Measurements from ENCODE around the gene SH2B3. TPM values are rescaled to one million over a fixed set of nuclear protein-coding genes. Genes with fewer than 3 reads are reported as not detected.

Gene SH2B3
- total RNA-seq, 1 donor from 2014 or later: 231 TPM

DNA sequence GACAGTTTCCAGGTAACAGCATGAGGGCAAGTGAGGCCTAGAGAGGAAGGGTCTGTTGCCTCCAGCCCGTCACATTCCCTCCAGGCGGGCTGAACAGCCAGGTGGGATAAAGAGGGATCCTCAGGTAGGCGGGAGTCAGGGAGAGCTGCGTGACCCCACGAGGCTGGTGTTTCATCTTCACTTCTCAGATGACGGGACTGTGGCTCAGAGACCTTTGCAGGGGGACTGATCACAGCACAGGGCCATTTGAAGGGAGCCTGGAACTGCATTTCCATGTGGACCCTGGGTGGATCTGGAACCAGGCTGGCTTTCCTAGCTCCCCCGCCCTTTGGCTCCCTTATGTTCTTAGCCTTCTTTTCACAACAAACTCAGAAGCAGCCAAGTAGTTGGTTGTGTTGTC lies 37.4 kb downstream of the SH2B3 start:
- no peak for DNase-seq (ENCODE audit: extremely low read depth, low read depth, low spot score)

DNA sequence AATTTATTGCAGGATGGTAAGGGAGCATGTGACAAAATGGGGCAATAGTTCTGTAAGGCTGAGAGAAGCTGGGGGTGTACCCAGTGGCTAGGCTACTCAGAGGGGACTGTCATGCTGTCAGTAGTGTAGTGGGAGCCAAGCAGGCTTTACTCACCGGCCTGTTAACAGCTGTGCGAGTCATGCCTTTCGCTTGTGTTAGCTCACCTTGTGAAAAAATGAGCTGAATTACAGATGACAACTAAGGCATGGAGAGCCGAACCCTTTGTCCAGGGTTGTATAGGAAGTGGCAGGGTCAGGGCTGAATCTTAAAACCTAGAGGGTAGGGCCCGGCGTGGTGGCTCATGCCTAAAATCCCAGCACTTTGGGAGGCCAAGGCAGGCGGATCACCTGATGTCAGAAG lies 37.9 kb downstream of the SH2B3 start:
- DNase-seq (ENCODE audit: extremely low read depth, low read depth, low spot score): no peak

DNA sequence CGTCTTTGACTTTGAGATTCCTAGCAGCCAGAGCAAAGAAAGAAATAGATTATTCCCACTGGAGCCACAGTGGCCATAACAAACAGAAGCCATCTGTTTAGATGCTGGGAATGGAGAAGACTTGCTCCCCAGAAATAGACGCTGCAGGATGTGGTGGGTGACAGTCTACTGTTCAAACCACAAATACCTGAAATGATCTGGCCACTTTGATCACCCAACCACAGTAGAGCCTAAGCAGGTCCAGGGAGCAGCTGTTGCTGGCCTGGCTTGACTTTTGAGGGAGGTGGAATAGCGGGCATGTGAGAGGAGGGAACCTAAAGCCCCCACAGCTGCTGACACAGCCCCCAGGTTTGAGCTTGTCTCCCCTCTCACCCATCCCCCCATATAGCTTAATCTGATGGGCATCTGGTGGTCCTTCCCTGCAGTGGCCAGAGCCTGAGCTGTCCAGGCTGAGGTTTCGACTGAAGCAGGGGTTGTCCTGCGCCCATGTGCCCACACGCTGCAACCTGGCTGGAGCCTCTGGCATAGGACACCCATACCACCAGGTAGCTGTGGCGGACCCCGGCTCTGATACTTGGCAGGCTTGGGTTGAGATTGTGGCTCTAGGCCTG lies 38.7 kb downstream of the SH2B3 start:
- no peak for DNase-seq (ENCODE audit: extremely low read depth, low read depth, low spot score)

DNA sequence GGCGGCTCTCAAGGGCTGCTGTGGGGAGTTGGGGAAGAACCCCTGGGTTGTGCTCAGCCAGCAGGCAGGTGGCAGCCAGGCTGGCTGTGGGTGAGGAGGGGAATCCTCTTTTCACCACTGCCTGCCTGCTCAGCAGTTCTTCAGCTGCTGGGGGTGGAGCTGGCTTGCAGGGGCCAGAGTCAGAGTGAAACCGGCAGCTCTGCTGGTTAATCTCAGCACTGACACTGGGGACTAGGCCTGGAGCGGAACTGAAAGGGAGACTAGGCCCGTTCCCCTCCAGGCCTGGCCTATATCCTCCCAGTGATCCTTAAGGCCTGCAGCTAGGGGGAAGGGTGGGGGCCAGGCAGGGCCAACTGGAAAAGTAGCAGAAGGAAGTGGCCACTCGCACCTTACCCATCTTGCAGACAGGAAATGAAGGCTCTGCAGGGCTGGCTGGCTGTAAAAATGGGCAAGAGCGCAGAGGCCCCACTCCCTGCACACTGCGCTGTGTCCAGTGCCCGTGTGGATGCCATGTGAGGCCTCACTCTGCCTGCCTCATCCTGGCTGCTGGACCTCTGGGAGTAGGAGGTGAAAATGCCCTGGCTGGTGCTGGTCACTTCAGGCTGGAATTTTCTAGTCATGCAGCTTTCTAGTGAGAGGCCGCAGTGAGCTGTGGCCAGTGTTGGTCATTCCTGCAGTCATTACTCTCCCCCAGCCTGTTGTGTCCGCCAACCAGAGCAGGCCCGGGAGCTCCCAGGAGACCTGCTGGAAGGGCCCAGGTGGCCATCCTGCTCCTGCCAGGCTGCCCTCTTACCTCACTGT lies 39.4 kb downstream of the SH2B3 start:
- DNase-seq (ENCODE audit: extremely low read depth, low read depth, low spot score): no peak

DNA sequence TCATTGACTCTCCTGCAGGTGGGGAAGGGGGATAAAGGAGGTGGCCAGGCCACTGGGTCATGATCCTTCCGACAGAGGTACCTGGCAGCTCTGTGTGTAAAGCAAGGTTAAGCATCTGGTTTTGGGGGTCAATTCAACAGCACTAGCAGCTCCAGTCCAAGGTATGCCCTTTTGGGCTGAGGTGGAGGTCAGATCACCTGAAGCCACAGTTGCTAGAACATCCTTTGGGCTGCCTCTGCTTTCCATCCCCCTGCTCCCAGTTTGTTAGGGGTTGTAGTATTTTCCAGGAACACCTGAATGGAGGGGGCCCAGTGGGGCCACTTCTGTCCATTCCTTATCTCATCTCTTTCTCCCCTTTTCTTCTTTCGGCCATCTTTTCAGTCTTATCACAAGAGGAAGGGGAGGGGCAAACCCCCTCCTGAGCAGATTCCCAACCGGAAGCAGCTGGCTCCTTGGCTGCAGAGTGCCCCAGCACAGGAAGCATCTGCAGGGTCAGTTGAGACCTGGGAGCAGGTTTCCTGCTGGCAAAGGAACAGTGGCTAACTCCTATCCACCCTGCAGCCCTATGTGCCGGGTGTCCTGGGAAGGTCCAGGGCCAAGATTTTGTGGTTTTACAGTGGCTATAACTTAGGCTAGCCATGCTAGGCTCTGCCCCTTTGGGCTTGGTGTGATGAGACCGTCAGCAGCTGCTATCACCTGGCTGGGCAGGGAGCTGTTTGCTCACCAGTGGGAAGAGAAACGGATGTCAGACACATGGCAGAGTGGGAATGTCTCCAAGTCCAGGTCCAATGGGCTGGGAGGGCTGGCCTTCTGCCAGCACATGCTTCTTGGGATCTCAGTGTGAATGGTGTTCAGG lies 40.2 kb downstream of the SH2B3 start:
- peak; percentile 84 for DNase-seq (ENCODE audit: extremely low read depth, low read depth, low spot score)

DNA sequence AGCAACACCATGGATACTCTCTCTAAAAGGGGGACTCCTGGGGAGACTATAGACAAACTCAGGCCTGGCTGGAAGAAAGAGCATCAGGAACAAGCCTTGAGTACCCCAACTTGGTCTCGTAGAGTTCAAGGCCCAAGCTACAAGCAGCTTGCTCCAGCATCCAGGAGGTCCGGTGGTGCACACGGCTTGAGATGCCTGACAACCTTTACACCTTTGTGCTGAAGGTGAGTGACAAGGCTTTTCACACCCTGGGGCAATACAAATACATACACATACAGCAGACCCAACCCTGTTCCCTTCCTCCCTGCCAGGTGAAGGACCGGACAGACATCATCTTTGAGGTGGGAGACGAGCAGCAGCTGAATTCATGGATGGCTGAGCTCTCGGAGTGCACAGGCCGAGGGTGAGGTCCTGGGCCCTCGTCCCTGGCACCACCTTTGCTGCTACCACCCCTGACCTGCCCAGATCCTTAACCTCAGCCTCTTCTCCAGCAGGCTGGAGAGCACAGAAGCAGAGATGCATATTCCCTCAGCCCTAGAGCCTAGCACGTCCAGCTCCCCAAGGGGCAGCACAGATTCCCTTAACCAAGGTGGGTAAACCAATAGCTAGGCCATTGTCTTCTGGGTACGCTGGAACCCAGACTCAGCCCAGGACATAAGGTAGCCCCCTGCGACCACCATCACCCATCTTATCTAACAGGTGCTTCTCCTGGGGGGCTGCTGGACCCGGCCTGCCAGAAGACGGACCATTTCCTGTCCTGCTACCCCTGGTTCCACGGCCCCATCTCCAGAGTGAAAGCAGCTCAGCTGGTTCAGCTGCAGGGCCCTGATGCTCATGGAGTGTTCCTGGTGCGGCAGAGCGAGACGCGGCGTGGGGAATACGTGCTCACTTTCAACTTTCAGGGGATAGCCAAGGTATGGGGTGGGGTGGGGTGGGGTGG lies 41.2 kb downstream of the SH2B3 start:
- no peak for DNase-seq (ENCODE audit: extremely low read depth, low read depth, low spot score)

DNA sequence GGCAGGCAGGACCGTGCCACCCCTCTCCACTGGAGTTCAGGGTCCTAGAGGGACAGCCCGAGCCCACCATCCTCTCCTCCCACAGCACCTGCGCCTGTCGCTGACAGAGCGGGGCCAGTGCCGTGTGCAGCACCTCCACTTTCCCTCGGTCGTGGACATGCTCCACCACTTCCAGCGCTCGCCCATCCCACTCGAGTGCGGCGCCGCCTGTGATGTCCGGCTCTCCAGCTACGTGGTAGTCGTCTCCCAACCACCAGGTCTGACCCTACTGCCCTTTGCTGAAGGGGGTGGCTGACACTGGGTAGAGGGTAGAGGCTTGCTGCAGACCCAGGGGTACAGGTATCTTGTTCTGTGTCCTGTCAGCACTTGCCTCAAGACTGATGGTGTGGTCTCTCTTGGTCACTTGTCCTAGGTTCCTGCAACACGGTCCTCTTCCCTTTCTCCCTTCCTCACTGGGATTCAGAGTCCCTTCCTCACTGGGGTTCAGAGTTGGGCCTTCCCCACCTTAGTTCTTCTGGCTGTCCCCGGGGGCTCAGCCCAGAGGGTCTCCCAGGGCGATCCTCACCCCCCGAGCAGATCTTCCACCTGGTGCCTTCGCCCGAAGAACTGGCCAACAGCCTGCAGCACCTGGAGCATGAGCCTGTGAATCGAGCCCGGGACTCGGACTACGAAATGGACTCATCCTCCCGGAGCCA lies 42.0 kb downstream of the SH2B3 start:
- DNase-seq (ENCODE audit: extremely low read depth, low read depth, low spot score): no peak

DNA sequence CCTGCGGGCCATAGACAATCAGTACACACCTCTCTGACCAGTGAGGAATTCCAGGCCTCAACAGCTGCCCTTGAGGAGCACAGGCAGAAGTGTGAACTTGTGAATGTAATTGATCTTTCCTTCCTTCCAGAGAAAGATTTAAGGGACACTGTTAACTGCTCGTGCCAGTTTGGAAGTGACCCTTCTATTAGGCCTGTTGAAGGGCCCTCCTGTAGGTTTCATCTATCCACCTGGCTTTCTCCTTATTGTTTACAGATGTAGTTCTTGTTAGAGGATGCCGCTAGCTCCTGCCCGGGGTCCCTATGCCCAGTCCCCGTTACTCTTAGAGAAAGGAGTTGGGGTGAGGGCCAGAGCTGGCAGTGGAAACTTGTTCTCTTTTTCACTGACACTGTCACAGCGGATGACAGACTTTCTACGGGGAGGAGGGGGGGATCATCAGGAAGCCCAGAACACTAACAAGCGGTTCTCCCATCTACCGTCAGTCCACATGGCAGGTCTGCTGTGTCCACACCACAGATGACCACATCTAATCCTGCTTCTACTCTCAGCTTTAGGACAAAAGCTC lies 42.6 kb downstream of the SH2B3 start:
- DNase-seq (ENCODE audit: extremely low read depth, low read depth, low spot score): no peak

DNA sequence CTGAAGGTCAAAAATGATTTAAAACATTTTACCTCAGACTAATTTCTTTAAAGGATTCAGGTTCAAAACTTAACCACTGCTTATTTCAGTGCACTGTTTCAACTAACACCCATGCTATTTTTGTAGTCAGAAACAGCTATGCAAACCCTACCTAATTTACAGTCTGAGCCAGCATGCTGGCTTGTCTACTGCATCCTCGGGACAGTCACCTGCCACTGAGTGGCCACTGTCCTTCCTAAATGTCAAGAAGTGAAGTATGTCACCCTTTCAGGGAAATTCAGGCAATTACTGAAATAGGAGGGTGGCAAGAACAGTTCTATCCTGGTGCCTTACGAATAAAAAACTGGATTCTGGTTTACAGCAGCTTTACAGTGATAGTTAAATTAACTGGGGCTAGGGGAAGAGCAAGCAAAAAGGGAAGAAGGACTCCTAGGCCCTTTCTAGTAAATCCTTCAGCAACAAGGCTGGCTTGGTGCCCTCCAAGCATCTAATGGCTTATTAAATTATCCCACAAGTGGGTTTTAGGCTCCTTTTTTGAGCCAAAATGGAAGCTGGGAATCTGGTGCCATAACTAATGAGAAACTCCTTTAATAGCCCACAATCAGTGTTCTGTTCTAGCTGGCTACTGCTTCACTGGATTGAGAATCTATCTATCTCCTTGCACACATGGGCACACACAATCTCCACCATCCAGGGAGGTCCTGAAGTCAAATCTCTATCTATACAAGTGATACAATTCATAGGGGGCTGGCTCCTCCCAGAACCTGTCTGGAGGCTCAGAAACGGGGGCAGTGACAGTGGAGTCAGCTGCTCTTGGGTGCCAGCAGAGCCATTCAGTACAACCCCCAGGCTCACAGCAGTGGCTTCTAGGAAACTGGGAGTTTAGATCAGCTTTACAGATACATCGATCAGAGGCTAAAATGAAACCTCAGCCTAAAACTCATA lies 43.4 kb downstream of the SH2B3 start:
- no peak for DNase-seq (ENCODE audit: extremely low read depth, low read depth, low spot score)

DNA sequence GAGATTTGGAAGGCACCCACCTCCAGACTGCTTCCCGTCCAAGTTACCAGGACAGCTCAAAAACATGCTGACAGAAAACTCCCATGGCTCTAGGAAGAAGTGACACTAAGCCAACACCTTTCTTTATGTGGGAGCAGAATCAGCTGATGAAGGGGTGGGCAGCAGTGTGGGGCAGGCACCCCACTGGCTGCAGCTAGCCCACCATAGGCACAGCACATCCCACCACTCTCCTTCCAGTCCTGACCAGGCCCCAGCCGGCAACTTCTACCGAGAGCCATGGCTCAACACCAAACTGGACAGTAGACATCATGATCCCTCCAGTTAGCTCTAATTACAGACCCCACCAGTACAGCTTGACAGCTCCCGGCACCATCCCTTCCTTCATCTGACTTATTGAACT lies 45.0 kb downstream of the SH2B3 start:
- DNase-seq (ENCODE audit: extremely low read depth, low read depth, low spot score): no peak

DNA sequence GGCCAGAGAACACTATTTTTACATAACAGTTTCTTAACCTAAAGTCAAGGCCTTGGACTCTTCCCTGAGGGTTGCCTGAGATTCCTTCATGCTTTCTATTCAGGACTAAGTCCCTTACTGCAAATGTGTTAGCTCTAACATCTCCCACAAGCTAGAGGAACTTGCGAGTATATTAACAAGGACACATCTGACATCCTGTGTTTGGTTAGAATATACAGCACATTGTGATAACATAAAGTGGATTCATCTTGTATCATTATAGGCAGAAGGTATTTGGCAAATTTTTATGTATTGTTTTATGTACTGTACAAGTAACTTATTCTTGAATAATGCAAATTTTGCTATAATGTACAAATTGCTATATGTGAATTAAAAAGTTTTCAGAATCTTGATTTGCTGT lies 45.5 kb downstream of the SH2B3 start:
- DNase-seq (ENCODE audit: extremely low read depth, low read depth, low spot score): no peak

DNA sequence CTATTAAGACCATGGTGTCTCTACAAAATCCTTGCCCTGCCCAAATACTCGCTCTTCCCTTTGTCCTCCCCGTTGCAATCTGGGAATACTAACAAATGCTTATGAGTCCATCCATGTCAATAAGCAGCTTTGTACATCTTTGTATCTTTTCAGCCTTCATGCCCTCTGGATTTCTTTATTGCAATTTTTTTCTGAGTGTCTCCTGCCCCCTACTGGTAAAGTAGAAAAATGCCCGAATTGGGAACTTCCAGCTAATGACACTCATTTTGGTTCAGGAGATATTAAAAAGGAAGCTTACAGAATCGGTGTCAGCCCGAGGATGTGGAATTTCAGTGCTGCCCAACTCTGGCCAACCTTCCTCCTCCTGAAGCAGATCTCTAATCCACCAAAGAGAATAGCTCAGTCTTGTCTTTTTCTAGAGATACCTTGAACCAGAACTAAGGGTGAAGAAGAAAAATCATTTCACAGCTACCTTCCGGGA lies 46.0 kb downstream of the SH2B3 start:
- DNase-seq (ENCODE audit: extremely low read depth, low read depth, low spot score): no peak

DNA sequence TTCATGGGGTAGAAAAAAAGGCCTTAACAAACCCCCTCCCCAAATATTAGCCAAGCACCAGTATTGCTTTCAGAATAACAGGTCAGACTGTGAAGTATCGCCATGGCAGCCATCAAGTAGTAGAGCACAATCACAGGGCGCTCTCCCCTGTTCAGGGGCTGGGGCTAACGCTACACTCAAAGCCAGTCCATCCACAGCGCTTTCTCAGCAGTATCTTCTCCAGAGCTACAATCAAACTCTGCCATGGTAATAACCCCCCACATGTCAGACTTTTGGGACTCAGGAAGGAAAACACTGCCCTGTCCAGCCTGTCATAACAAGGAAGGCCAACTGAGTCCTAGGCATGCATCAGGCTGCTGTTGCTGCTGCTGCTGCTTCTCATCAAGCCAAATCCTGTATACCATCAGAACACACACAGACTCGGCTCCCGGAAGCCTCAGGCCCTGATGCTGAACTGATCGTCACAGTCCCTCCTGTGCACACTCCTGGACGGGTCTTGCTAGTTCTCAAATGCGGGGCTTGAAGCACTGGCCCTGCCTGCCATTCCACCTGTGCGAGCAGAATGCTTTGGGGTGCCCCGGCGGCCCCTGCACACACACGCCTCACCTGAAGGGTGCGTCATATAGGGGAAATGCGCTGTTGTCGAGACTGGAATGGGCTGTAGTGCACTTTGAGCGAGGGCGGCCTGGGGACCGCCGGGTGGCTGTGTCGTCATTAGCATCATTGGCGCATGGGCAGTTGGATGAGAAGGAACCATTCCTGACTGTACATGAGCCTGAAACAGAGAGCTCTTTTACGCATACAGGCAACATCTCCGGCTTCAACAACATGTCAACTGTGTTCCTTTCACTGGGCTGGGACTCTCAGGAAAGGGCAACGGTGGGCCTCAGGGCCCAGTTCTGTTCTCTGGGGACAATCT lies 47.6 kb downstream of the SH2B3 start:
- DNase-seq (ENCODE audit: extremely low read depth, low read depth, low spot score): no peak

DNA sequence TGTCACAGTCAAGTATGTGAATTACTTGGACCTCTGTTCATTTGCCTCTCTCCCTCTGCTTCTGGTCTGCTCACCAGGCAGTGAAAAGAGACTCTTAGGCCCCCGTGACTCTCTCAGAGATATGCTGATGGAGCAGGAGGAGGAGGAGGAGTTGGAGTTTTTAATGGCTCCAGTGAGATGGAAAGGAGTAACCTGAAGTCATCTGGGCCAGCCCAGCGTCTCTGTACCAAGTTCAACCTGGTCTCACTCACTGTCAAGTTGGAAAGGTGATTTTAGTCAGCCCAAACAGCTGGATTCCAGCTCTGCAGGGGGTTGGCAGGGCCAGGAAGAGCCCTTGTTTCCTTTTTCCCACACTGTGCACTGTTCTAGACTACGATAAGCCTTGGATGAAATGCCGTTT lies 48.6 kb downstream of the SH2B3 start:
- no peak for DNase-seq (ENCODE audit: extremely low read depth, low read depth, low spot score)

DNA sequence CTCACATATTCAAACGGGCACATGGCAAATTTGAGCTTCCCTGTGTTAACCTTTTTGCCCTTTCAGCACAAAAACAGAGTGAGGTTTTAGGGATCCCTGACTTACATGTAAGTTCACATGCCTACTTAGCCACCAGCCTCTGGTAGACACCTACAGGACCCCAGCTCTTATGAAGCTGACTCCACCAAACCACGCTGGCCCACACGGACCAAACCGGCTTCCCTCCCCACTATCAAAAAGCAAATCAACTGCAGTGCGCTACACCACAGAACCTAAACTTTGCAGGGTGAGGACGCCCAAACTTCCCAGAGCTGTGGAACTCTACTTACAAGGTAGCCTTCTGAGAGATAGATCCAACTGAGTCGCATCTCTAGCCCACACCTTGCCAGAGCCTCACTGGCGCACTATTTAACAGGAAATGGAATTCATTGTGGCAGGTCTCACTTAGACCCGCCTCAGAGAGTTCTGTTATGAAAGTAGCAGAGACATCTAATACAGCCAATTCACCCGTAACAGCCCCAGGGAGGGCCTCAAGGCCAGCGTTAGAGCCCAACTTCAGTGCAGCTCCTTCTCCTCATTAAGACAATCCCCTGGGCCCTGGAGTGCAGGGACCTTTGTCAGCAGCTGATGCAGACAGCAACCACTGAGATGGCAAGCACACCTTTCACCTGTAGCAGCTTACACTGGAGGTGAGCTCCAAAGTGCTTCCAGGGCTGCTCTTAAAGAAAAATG lies 49.2 kb downstream of the SH2B3 start:
- no peak for DNase-seq (ENCODE audit: extremely low read depth, low read depth, low spot score)

DNA sequence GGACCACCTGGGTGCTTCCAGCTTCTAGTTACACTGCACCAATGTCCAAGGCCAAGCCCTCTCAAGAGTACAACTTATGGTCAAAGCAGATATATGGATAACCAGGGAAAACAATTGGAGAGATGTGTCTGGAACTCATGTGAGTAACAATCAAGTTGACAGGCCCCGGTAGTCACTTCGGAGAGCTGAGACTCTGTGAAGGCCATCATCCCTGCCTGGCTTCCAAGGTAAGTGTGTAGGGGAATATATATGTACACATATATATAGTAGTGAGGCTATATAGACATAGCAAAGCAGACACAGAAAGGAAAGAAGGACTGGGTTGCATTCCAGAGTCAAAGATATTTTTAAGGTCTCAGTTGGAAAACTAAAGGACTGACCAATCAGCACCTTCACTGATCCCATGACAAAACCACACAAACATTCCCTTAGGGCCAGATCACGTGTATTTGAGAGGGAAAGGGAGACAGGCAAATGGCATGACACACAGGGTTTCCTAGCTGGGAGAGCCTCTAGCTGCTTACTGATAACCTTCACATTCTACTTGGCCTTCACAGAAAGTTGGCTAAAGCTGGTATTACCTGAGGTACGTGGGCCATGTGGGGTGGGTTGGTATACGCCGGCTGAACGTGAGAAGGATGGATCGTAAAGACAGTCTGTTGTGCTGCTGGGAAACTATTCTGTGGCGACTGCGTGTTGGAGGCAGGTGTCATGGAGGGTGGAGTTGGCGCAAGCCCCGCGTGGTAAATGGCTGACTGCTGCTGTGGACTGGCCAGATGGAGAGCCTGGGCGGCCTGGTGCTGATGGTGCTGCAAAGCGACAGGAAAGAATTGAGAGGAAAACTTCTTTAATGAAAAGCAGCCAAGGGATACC lies 50.0 kb downstream of the SH2B3 start:
- DNase-seq (ENCODE audit: extremely low read depth, low read depth, low spot score): no peak

Measured in glomerular endothelial cell (primary cell).